K562 (cell line): ENCODE measurements around the gene YAP1. TPM values are rescaled to one million over a fixed set of nuclear protein-coding genes. Genes with fewer than 3 reads are reported as not detected.
A peak's percentile ranks its signal among the peaks of the same experiment; 100 is the strongest.

Experiments used
- ATAC-seq: fragments of 200-7000 bp; cut with Tn5 transposase; 3 replicates; pipeline ENCODE4 v1.9.1; 2020; ENCODE audit warnings: moderate library complexity
- BruUV-seq: library from RNA; stranded (reverse); fragments of 400-500 nt; replicated peaks from 2 replicates; lab custom pipeline; 2021; lab: Mats Ljungman, UMichigan
- CTCF ChIA-PET: fragments of 300-600 bp; formaldehyde crosslinking; extraction: SDS; loops from one replicate; lab custom pipeline; 2021; ENCODE audit warnings: low intra/inter-chr PET ratio; lab: Yijun Ruan, JAX
- POLR2A ChIA-PET: fragments of 300-600, 350-650 bp; sonication (Branson Sonifier 250); formaldehyde crosslinking; extraction: SDS; loops from one replicate; lab custom pipeline; 2021; ENCODE audit warnings: antibody characterized with exemption, inconsistent platforms; lab: Yijun Ruan, JAX
- DNase-seq, 4 experiments: peaks; one replicate each; pipeline versions ENCODE4 v3.0.0 to v3.0.0-alpha.2; 2011 to 2018; ENCODE audit warnings: low spot score in 3 of 4, mixed read lengths in 3 of 4; ENCODE audit errors: extremely low read depth in 1 of 4
- FAIRE-seq: peaks from 2 replicates; lab custom pipeline; 2011; peaks lifted over from hg19 to GRCh38; lab: Jason Lieb, UNC
- H2AFZ ChIP-seq: 2 replicates; pipeline ENCODE4 v1.6.0; 2011; ENCODE audit warnings: low read depth, low read length, control low read depth, inconsistent platforms
- H3K27ac ChIP-seq: fragments of 200-600 bp; 3 replicates; pipeline ENCODE4 v1.8.0; 2011; ENCODE audit warnings: low read depth, mild to moderate bottlenecking, control low read depth, inconsistent platforms, low read length, moderate library complexity, mixed read lengths; ENCODE audit errors: extremely low read depth
- H3K27me3 ChIP-seq, 2 experiments: fragments of 300-600 bp in 1 of 2; 2 replicates in 1 of 2; 3 replicates in 1 of 2; pipeline versions ENCODE4 v1.6.0 to v1.8.0; 2011; ENCODE audit warnings: inconsistent platforms in 2 of 2, low read length in 2 of 2, mild to moderate bottlenecking in 1 of 2, mixed read lengths in 1 of 2, moderate library complexity in 1 of 2; ENCODE audit not compliant: control insufficient read depth in 2 of 2, insufficient read depth in 2 of 2
- H3K36me3 ChIP-seq: fragments of 300-600 bp; 3 replicates; pipeline ENCODE4 v1.8.0; 2011; ENCODE audit warnings: mild to moderate bottlenecking, low read length, inconsistent platforms; ENCODE audit not compliant: control insufficient read depth, insufficient read depth
- H3K4me1 ChIP-seq, 2 experiments: fragments of 200-600 bp in 1 of 2; replicated peaks in 1 of 2; 2 replicates in 1 of 2; 3 replicates in 1 of 2; pipeline versions ENCODE4 v1.5.1 to v1.8.0; 2011; ENCODE audit warnings: inconsistent platforms in 2 of 2, low read length in 2 of 2, mild to moderate bottlenecking in 1 of 2, mixed read lengths in 1 of 2, moderate library complexity in 1 of 2; ENCODE audit not compliant: control insufficient read depth in 2 of 2, insufficient read depth in 2 of 2
- H3K4me2 ChIP-seq: 2 replicates; pipeline ENCODE4 v1.6.1; 2011; ENCODE audit warnings: low read length, control low read depth, inconsistent platforms, mixed read lengths; ENCODE audit not compliant: insufficient read depth
- H3K4me3 ChIP-seq: fragments of 200-600 bp; sonication (generic), shearing (Covaris generic); 2 replicates; pipeline ENCODE4 v1.5.1; 2016; ENCODE audit warnings: control low read depth, inconsistent platforms
- H3K79me2 ChIP-seq: fragments of 200-600 bp; 3 replicates; pipeline ENCODE4 v1.8.0; 2011; ENCODE audit warnings: low read length, inconsistent platforms; ENCODE audit not compliant: control insufficient read depth, insufficient read depth
- H3K9ac ChIP-seq, 2 experiments: 2 replicates each; pipeline versions ENCODE4 v1.6.0 to v1.6.1; 2011; ENCODE audit warnings: low read depth in 2 of 2, low read length in 2 of 2, control low read depth in 1 of 2, inconsistent platforms in 1 of 2, mild to moderate bottlenecking in 1 of 2, mixed read lengths in 1 of 2; ENCODE audit not compliant: insufficient read depth in 1 of 2
- H3K9me1 ChIP-seq: one replicate; pipeline ENCODE4 v1.6.0; 2011; ENCODE audit warnings: inconsistent platforms, mild to moderate bottlenecking, low read length, moderate library complexity; ENCODE audit not compliant: control insufficient read depth, insufficient read depth
- H3K9me3 ChIP-seq: replicated peaks from 2 replicates; pipeline ENCODE4 v1.5.1; 2011; ENCODE audit warnings: low read depth, low read length, inconsistent platforms; ENCODE audit not compliant: control insufficient read depth, insufficient read depth
- H4K20me1 ChIP-seq: replicated peaks from 2 replicates; pipeline ENCODE4 v1.6.1; 2011; ENCODE audit warnings: low read length, inconsistent platforms, mixed read lengths; ENCODE audit not compliant: control insufficient read depth, insufficient read depth
- C11orf30 ChIP-seq: fragments of 450-650 bp; IDR thresholded peaks from 2 replicates; pipeline ENCODE4 v1.6.1; 2016; ENCODE audit warnings: low read depth, mild to moderate bottlenecking
- CBFA2T2 ChIP-seq: fragments of 450-650 bp; conservative IDR thresholded peaks from 2 replicates; pipeline ENCODE4 v1.6.1; 2017; ENCODE audit warnings: mild to moderate bottlenecking
- CTBP1 ChIP-seq: fragments of 450-650 bp; IDR thresholded peaks from 2 replicates; pipeline ENCODE4 v1.6.1; 2016; ENCODE audit warnings: borderline replicate concordance
- HDAC1 ChIP-seq, 2 experiments: fragments of 450-650 bp; IDR thresholded peaks; 2 replicates each; pipeline ENCODE4 v1.6.1; 2016 to 2017; ENCODE audit warnings: inconsistent platforms in 1 of 2, mild to moderate bottlenecking in 1 of 2, moderate library complexity in 1 of 2
- MAFG ChIP-seq: fragments of 450-650 bp; conservative IDR thresholded peaks from 2 replicates; pipeline ENCODE4 v1.6.1; 2016; ENCODE audit warnings: missing genetic modification characterization, missing compliant biosample characterization
- MTA1 ChIP-seq: fragments of 450-650 bp; IDR thresholded peaks from 2 replicates; pipeline ENCODE4 v1.6.1; 2017; ENCODE audit warnings: borderline replicate concordance
- NFE2 ChIP-seq: IDR thresholded peaks from 2 replicates; pipeline ENCODE4 v1.6.1; 2014; ENCODE audit warnings: antibody characterized with exemption, low read depth
- NFRKB ChIP-seq: fragments of 450-650 bp; IDR thresholded peaks from 2 replicates; pipeline ENCODE4 v1.6.1; 2016; ENCODE audit warnings: low read depth
- SNIP1 ChIP-seq: fragments of 450-650 bp; IDR thresholded peaks from 2 replicates; pipeline ENCODE4 v1.7.1; 2017; ENCODE audit warnings: low read depth, mild to moderate bottlenecking
- XRCC5 ChIP-seq: fragments of 200-400 bp; formaldehyde crosslinking; IDR thresholded peaks from 2 replicates; pipeline ENCODE4 v1.6.1; 2017; ENCODE audit warnings: low read depth, mild to moderate bottlenecking, low read length
- ZNF316 ChIP-seq: fragments of 450-650 bp; IDR thresholded peaks from 2 replicates; pipeline ENCODE4 v1.6.1; 2016
- ZNF384 ChIP-seq: IDR thresholded peaks from 2 replicates; pipeline ENCODE4 v1.6.1; 2012; ENCODE audit warnings: low read depth, low read length, improper control_type of control experiment
- WGBS: fragments of 100-300 bp; shearing (Covaris generic); methylation state at CpG from one replicate; pipeline ENCODE4 v1.1.6; 2016; ENCODE audit warnings: low coverage, mixed read lengths; ENCODE audit not compliant: insufficient coverage; ENCODE audit errors: missing lambda C conversion rate; 5-methylcytosine and 5-hydroxymethylcytosine counted together
- in situ Hi-C: fragments of 300-500 bp; cut with MboI; formaldehyde crosslinking; loops from 4 replicates; pipeline ENCODE4 v1.15.0; 2018; ENCODE audit warnings: inconsistent platforms, mixed read lengths
- intact Hi-C: fragments of 100-400 bp; cut with micrococcal nuclease; formaldehyde crosslinking; loops from 2 replicates; pipeline ENCODE4 v1.14.2; 2022
- polyA plus RNA-seq, 8 experiments: library from polyadenylated mRNA; depleted of rRNA in 4 of 8; stranded (reverse) in 5 of 8; unstranded in 3 of 8; fragments of >200 nt; fragmentation: Nextera tagmentation in 2 of 8; fragmentation: Illumina TruSeq in 1 of 8; extraction: Ambion mirVana in 2 of 8; extraction: Trizol in 1 of 8; gene quantifications; 2 replicates each; pipeline versions ENCODE4 v1.2.1 to v1.2.3, GENCODE V29; 2011 to 2014; ENCODE audit warnings: inconsistent platforms in 1 of 8, missing spikeins in 1 of 8
- total RNA-seq, 7 experiments: library from RNA; depleted of rRNA in 6 of 7; stranded (reverse); fragments of >200 nt in 6 of 7; fragmentation: Illumina TruSeq in 2 of 7; extraction: Trizol in 2 of 7; gene quantifications; 2 replicates each; pipeline versions ENCODE4 v1.2.1 to v1.2.3, GENCODE V29; 2011 to 2021; ENCODE audit warnings: low replicate concordance in 1 of 7
- TF ChIP-seq, protein P1 (sequence below): sonication (generic); formaldehyde crosslinking; IDR thresholded peaks from 2 replicates; pipeline ENCODE4 v1.4.0; 2020; ENCODE audit warnings: mild to moderate bottlenecking, missing genetic modification reagents

Gene YAP1
- total and polyA plus RNA-seq, 9 of the 15 experiments (the other 6 are each of a cell fraction or from before 2014, with no cell fraction given): 0.18 TPM; not detected in 8

DNA sequence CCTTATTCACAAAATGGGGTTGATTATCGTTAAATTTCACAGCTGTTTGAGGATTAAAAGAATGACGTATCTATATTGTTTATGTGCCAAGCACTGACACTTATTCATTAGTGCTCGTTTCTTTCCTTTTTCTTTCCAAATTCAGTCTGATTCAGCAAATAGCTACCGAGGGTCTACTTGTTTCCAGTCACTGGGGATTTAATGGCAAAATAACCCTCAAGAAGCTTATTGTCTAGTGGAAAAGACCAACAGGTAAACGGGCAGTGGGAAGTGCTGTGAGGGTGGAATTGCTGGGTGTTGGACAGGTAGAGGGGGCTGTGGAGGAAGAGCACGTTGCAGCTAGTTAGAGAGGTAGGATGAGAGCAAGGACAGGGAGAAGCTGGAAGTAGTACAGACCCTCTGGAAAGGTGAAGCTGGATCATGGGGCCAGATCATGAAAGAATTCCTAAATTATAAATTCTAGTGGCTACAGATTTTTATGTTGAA is 158.8 kb downstream of the YAP1 start:
- TF ChIP-seq CBFA2T2: no peak
- no peak for TF ChIP-seq SNIP1
- 0 out of 2 replicates have a peak, but pooled peaks have one; percentile 0 for TF ChIP-seq NFE2
- TF ChIP-seq C11orf30: peak; percentile 62
- TF ChIP-seq, protein P1, sequence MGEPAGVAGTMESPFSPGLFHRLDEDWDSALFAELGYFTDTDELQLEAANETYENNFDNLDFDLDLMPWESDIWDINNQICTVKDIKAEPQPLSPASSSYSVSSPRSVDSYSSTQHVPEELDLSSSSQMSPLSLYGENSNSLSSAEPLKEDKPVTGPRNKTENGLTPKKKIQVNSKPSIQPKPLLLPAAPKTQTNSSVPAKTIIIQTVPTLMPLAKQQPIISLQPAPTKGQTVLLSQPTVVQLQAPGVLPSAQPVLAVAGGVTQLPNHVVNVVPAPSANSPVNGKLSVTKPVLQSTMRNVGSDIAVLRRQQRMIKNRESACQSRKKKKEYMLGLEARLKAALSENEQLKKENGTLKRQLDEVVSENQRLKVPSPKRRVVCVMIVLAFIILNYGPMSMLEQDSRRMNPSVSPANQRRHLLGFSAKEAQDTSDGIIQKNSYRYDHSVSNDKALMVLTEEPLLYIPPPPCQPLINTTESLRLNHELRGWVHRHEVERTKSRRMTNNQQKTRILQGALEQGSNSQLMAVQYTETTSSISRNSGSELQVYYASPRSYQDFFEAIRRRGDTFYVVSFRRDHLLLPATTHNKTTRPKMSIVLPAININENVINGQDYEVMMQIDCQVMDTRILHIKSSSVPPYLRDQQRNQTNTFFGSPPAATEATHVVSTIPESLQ: no peak
- peak; percentile 61 for TF ChIP-seq ZNF316
- peak; percentile 43; the same call in 1 of the 2 replicates for TF ChIP-seq MAFG
- no peak for TF ChIP-seq MTA1
- TF ChIP-seq NFRKB: no peak
- no peak for TF ChIP-seq XRCC5
- no peak for TF ChIP-seq HDAC1 (IDR thresholded peaks at IDR 0.05)
- 0 out of 2 replicates have a peak, but pooled peaks have one; percentile 4 for TF ChIP-seq CTBP1
- TF ChIP-seq ZNF384: no peak
- no peak for ATAC-seq
- ChIA-PET POLR2A (interaction anchor here (0.6 to 2.2 kb wide), 5 partner anchors 14 to 223 kb away, joined by 3 to 5 read pairs (median 3); no protein-coding TSS in a partner anchor), CTCF (interaction anchor here (1.1 kb wide), 1 partner anchor 73 kb away, joined by 3 read pairs; no protein-coding TSS in a partner anchor)
- no peak for DNase-seq
- BruUV-seq: no TSS peak
- Histone ChIP-seq H2AFZ (peak overlapping the region; percentile 73; the same call in 1 of the 2 replicates), H3K27me3 (peaks cover 2 to 6% of the 10 kb centered on the region in 2 experiments; a peak in 3 of 5 replicates), H3K4me3 (no peak overlapping the region), H3K9ac (no peak overlapping the region; a peak in 1 of 4 replicates), H3K4me1 (peaks cover 10 to 15% of the 10 kb centered on the region in 2 experiments), H3K27ac (no peak overlapping the region), H3K9me3 (no peaks in the 10 kb centered on the region), H3K9me1 (no peaks in the 10 kb centered on the region), H3K79me2 (no peaks in the 10 kb centered on the region), H3K36me3 (no peaks in the 10 kb centered on the region), H4K20me1 (no peaks in the 10 kb centered on the region), H3K4me2 (peak overlapping the region; percentile 65)
- in situ Hi-C loops (no loop called here), intact Hi-C loops (no loop called here)
- FAIRE-seq: no peak
- WGBS: 0% methylated on average over 5 of the region's 6 CpGs
